ENCODE measurements around the gene GLRX2.

GLRX2 gene

DNA sequence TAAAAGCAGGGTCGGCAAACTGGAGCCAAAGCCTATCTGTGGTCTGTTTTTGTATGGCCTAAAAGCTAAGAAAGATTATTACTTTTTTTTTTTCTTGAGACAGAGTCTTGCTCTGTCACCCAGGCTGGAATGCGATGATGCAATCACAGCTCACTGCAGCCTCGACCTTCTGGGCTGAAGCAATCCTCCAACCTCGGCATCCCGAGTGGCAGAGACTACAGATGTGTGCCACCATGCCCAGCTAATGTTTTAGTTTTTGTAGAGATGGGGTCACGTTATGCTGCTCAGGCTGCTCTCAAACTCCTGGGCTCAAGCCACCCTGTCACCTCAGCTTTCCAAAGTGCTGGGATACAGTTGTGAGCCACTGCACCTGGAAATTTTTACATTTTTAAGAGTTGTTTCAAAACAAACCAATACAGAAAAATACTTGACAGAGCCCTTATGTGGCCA is 6.5 kb upstream of the GLRX2 start:
- no peak for DNase-seq

DNA sequence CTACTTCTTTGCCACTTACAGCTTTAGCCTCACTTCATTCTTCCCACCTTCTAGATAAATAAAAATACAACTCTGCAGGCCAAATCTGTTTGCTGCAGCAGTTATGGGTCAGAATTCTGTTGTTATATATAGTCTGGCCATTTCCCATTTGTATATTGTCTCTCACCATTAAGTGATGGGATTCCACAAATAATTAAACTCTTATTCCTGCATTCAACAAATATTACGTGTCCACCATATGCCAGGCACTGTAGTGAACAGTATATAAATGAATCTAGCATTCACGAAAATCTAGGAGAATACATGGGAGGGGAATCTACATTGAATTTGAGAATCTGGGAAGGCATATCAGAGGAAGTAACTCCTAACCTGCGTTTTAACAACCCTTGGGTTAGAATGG is 5.7 kb upstream of the GLRX2 start:
- DNase-seq, result no peak

DNA sequence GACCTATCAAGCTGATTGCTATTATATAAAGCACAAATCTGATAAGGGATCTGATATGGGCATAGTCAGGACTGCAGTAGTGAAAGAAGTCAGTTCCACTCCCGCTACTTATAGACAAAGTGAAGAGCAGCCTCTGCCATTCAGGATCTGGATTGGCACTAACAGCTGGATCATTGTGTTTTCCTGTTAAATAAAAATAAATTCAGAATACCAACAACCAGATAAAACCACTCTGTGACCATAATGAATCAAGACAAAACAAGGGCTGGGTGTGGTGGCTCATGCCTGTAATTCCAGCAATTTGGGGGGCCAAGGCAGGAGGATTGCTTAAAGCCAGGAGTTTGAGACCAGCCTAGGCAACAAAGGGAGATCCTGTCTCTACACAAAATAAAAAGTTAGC is 5.0 kb upstream of the GLRX2 start:
- DNase-seq, result no peak

DNA sequence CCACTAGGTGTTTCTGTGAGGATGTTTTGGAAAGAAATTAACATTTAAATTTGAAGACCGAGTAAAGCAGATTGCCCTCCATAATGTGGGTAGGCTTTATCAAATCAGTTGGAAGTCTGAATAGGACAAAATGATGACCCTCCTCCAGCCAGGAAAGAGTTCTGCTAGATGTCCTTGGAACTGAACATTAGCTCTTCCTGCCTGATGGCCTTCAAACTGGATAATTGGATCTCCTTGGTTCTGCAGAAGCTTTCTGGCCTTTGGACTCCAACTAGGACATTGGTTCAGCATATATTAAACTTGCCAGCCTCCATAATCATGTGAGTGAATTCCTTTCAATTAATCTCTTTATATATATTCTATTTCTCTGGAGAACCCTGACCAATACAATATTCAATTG is 4.4 kb upstream of the GLRX2 start:
- no peak for DNase-seq

DNA sequence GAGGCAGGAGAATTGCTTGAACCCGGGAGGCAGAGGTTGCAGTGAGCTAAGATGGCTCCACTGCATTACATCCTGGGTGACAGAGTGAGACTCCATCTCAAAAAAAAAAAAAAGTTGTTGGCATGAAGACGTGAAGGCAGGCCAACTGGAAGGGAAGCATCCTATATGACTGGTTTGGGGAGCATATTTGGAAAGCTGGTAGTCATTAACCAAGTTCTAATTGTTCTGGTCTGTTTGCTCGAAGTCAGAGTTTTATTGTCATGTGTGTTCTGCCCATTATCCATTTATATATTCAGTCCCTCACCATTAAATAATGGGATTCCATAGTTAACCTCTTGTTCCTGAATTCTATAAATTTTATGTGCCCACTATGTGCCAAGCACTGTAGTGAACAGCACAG is 3.3 kb upstream of the GLRX2 start:
- no peak for DNase-seq

DNA sequence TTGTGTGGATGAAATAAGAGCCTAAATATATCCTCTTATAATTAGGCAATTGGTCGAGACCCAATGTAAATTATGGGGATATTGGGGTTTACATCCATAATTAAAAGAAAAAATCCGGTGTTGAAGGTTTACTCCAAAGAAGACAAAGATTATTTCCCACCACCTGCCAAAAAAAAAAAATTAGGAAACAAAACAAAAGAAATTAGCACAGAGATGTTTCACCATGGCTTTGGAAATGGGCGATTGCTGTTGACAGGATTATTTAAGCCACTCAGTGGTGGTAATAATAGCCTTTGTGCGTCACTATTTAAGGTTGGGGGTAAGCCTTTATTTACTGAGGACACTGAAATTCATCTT is 585 bp upstream of the GLRX2 start:
- DNase-seq, result no peak

DNA sequence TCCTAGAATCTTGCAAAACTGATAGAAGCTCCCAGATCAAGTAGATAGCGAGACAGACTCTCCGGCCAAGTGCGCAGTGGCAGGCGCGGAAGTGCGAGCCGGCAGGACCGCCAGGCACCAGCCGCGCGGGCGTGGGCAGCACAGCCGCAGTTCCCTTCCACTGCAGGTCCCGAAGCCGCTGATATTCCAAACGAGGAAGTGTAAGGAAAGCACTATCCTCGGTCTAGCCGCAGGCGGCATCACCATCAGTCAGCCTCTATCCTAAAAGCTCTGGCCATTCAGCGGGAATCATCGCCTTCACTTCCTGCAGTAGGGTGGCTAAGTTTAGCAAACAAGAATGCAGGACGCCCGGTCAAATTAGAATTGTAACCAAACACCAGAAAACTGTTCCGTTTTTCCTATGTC is 710 bp downstream of the GLRX2 start:
- DNase-seq, result peak; percentile 21

DNA sequence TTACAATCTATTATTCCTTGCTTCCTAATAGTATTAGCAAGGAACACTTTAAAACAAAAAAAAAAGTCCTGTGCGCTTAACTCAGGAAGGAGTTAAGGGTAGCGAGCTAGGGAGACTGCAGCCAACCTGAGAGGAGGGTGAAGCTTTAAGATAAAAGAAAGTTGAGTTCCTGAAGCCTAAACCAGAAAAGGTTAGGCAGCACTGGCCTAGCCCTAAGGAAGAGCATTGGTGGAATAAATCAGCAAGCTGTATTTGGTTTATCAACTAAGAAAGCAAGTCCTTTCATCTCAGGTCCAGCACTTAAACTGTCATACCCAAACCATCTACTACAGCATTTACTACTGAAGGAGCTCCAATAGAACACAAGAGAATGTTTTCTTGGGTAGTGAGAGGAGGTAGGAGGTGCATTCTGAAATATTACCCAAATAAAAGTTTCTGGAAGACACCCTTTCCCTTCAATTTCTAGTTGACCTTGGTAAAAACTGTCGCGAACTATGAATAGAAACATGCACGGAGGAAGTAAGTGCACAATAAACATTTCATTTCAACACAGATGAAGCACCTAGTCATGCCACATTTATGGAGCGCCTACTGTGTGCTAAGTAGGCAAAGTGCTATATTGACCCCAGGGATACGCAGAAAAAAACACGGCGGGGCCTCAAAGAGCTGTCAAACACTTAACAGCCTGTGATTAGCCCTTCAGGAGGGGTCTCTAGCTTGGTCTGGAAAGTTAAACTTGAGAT is 1.3 kb downstream of the GLRX2 start:
- DNase-seq, result no peak

DNA sequence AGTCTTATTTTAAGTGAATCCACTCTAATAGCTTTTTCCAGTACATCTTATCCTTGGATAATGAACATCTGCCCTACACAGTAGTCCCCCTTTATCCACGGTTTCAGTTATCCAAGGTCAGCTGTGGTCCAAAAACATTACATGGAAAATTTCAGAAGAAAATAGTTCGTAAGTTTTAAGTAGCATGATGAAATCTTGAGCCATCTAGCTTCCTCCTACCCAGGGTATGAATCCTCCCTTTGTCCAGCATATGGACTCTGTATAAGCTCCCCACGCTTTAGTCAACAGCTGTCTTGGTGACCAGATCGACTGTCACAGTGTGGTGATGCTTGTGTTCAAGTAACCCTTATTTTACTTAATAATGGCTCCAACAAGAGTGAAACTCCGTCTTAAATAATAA is 2.6 kb downstream of the GLRX2 start:
- no peak for DNase-seq

DNA sequence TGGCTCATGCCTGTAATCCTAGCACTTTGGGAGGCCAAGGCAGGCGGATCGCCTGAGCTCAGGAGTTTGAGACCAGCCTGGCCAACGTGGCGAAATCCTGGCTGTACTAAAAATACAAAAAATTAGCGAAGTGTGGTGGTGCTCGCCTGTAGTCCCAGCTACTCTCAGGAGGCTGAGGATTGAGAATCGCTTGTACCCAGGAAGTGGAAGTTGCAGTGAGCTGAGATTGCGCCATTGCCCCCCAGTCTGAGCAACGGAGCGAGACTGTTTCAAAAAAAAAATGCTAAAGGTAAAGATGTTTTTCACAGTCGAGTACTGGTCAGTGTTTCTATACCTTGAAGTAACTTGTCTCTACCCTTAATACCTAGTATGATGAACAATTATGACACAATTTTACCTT is 11.1 kb downstream of the GLRX2 start:
- no peak for DNase-seq

DNA sequence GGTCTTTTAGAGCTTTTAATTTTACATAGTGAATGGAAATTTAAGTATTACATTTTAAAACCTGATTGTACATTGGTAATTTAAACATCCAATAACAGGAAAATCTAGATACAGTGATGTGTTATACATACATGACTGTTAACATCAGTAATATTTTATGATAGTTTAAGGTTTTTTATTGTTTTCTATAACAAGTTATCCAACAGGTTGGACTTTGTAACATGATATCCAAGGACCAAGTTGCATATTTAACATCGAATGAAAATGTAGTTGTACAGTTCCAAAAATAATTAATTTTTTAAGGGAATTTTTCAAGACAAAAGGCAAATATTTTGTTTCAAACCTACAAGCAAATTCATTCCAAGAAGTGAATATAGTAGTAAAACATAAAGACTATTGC is 14.3 kb downstream of the GLRX2 start:
- no peak for DNase-seq

DNA sequence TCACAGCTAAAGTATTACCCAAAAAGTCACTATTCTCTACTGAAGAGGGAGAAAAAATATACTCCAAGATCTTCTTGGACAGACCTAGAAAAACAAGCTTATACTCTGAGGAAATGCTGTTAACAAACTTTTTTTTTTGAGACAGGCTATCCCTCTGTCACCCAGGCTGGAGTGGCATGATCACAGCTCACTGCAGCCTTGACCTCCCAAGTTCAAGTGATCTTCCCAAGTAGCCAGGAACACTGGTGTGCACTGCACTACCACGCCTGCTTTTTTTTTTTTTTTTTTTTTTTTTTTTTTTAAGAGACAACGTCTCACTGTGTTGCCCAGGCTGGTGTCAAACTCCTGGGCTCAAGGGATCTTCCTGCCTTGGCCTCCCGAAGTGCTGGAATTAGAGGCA is 17.3 kb downstream of the GLRX2 start:
- DNase-seq, result no peak

DNA sequence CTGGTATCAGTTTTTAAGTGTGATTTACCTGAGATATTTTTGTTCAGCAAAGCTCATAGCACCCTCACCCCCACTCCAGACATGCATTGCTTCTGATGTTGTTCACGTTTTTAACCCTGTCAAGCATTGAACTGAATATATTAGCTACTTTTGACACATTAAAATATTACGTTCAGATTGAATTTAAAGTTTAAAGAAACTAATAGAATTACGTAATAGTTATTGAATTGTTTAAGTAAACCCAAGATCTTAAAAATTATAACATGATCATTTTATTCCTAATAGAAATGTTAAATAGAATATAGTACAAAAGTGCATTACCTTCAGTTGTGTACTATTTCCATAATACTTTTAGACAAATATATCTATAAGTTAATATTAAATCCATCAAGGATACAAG is 18.9 kb downstream of the GLRX2 start:
- DNase-seq, result no peak

DNA sequence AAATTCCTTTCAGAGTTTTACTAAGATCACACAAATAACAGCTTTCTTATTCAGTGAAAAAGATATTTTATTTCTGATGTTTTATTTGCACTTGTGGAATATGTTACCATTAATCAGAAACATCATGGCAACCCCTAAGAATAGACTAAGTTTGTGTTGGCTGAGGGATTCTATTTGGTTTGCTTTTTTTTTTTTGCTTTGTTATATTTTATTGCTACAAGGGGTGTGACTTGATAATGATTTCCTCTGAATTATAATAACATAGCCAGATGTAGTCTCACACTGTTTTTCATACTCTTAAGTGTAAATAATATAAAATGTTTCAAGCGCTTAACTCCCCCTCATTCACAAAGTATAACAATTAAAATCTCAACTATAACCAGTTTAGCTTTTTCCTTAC is 20.0 kb downstream of the GLRX2 start:
- DNase-seq, result no peak

DNA sequence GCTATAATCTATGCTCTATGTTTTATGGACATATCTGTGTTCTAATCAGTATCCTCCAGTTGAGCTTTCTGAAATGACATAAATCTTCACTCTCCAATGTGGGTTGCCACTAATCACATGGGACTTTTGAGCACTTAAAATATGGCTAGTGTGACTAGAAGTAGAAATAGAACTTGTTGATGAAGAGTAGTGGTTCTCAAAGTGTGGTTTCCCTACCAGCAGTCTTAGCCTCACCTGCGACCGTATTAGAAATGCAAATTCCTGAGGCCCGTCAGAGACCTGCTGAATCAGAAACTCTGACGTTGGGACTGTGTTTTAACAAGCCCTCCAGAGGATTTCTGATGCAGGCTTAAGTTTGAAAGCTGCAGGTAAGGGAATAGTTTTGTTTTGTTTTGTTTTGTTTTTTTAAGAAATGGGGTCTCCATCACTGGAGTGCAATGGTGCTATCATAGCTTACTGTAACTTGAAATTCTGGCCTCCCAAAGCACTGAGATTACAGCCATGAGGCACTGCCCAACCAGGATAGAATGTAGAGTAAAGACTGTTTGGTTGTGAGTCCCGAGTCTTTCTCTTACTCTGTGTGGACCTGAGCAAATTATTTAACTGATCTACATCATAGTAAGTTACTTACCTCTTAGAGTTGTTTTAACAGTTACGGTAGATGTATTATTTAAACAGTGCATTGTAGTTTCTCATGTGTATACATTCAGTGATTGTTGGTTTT is 21.7 kb downstream of the GLRX2 start:
- no peak for DNase-seq

DNA sequence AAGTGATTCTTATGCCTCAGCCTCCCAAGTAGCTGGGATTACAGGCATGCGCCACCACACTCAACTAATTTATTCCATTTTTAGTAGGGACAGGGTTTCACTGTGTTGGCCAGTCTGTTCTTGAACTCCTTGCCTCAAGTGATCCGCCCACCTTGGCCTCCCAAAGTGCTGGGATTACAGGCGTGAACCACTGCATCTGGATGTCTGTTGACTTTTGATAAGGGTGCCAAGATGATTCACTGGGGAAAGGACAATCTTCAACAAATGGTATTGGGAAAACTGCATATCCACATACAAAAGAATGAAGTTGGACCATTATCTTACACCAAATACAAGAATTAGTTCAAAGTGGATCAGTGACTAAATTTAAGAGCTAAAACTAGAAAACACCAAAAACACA is 26.0 kb downstream of the GLRX2 start:
- DNase-seq, result no peak

DNA sequence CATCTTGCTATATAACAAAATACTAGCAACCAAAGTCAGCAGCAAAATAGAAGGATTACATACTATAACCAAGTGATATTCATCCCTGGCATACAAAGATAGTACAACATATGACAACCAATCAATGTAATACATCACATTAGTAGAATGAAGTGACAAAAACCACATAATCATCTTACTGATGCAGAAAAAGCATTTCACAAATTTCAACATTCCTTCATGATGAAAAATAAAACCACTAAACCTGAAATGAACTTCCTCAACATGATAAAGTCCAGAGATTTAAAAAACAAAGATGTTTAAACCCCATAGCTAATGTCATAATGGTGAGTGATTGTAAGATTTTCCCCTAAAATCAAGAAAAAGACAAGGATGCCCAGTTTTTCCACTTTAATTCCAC is 27.2 kb downstream of the GLRX2 start:
- no peak for DNase-seq

DNA sequence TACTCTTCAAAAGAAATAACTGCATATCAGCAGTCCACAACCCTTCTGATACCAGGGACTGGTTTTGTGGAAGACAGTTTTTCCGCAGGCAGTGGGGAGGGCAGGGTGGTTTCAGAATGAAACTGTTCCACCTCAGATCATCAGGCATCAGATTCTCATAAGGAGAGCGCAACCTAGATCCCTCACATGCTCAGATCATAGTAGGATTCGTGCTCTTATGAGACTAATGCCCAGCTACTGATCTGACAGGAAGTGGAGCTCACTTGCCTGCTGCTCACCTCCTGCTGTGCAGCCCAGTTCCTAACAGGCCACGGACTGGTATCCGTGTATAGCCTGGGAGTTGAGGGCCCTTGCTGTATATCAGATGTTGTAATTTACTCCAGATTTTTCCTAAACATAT is 34.3 kb downstream of the GLRX2 start:
- peak; percentile 16 for DNase-seq

DNA sequence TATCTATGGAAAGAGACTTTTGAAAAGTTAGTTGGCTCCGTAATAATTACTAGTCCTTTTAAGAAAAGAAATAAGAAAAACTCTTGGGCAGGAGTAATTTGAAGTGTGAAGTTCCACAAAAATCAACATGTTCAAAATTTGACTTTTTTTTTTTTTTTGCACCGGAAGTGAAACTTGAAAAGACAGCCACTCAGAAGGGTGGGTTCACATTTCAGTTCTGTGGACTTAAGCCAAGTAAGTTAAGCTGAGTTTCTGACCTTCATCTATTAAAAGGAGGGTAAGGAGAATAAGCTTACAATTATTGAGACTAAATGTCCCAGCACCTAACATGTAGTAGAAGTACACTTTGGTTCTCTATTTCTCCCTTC is 34.8 kb downstream of the GLRX2 start:
- DNase-seq, result no peak

DNA sequence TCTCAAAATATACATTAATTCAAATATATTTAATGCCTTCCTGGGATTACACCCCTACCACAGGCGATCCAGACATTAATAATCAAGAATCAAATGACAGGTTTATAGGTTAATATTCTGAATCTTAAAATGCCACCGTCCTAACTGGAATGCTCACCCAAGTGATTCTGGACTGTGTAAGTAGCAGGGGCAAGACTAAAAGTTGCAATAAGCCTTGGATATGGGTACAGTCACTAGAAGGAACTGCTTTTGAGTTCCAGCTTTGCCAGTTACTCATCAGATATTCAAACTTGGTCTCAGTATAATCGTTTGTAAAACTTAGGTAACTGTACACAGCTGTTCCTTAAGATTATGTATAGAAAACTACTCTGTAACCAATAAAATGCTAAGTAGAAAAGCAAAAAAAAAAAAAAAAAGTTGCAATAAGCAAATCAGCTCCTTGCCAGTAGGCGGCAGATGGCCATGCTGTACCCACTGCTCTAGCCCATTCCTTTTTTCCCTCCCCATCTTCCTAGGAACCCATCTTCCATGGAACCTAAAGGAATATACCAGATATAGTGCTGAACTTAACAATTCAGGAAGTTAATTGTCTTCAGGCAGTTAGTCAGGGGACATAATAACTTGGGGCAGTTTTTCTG is 35.3 kb downstream of the GLRX2 start:
- DNase-seq, result no peak

DNA sequence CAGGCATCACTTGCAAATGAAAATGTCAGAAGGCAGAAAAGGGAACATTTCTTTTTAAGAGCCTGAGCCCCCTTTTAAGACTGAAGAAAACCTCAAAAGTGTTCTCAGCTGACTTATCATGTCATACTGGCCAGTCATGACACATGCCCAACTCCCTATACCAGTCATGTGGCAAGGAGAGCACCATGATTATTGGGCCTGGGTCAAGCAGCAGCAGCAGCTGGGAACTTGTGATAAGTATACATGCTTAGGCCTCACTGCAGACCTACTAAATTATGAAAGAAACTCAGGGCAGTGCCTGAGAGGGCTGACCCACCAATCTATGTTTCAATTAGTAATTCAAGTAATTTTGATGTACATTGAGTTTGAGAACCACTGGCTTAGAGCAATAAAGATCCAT is 37.2 kb downstream of the GLRX2 start:
- no peak for DNase-seq

DNA sequence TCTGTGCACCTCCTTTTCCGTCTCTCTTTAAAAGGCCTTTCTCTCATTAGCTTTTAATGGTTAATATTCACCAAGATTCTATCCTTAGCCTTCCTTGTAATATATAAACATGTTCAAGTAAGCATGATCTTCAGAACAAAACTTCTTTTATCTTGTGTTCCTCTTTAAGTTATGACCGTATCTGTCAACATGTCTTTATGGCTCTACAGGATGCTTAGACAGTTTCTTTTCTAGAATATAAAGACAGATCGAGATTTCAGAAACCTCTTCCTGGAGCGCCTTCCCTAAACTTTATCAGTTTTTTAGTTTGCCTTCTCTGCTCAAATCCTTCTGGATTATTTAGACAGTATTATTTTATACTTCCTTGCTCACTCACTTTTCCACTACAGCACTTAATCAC is 38.6 kb downstream of the GLRX2 start:
- DNase-seq, result no peak

DNA sequence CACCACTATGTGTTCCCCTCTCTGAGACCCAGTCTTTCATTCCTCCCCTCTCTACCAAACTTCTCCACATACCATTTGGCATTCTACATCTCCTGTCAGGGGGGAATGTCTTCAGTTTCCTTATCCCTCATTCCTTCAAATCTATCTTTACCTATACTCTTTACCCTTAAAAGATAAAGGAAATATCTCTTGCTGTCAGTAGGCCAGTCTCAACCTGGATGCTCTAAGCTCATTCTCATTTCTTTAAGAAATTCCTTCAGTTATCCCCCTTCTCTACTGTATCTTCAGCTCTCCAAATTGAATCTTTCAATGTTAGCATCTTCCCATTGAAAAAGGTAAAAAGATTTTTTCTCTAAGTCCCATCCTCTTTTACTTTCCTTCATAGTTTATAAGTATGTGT is 39.3 kb downstream of the GLRX2 start:
- DNase-seq, result no peak

DNA sequence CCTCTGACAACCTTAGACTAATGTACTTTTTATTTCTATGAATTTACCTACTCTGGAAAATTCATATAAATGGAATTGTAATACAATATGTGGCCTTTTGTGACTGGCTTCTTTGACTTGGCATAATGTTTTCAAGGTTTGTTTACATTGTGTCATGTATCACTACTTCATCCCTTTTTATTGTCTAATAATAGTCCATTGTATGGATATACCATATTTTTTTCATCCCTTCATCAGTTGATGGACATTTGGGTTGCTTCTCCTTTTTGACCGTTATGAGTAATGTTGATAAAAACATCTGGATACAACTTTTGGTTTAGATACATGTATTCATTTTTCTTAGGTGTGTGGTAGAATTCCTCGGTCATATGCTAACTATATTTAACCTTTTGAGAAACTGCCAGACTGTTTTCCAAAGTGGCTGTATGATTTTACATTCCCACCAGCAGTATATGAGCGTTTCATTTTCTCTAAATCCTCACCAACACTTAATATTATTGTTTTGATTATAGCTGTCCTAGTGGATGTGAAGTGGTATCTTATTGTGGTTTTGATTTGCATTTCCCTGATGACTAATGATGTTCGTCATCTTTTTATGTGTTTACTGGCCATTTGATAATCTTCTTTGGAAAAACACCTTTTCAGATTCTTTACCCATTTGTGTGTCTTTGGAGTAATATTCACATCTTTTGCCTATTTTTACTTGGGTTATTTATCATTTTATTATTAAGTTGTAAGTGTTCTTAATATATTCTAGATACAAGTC is 42.3 kb downstream of the GLRX2 start:
- DNase-seq, result no peak

Data from activated CD4-positive, alpha-beta T cell treated with anti-CD3 and anti-CD28 coated beads for 48 hours (primary cell).